ENCODE results near the gene CDC42EP4.

CDC42EP4 gene

DNA sequence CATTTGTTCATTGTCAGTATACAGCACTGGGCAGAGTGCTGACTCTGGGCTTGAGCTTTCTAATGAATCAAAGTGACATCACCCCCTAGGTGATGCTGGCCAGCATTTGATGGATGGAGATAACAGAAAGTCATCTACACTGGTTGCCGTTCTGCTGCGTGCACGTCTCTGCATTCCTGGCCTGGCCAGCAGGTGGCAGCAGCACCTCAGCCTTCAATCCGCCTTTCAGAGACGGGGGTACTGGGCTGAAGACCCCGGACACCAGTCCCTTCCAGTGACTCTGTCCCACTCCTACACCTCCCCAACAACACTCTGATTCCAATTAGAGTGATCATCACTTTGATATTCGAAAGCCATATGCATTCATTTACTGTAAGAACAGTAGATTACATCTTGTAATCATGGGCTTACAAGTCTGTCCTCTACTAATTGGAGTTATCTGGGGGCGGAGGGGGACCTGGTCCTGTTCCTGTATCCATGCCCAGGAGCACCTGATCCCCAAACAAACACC is 56.1 kb downstream of the CDC42EP4 start (continued):
- TF ChIP-seq, protein P1, sequence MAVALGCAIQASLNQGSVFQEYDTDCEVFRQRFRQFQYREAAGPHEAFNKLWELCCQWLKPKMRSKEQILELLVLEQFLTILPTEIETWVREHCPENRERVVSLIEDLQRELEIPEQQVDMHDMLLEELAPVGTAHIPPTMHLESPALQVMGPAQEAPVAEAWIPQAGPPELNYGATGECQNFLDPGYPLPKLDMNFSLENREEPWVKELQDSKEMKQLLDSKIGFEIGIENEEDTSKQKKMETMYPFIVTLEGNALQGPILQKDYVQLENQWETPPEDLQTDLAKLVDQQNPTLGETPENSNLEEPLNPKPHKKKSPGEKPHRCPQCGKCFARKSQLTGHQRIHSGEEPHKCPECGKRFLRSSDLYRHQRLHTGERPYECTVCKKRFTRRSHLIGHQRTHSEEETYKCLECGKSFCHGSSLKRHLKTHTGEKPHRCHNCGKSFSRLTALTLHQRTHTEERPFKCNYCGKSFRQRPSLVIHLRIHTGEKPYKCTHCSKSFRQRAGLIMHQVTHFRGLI (tag by site-specific recombination; IDR thresholded peaks at IDR 0.05), result no peak
- TF ChIP-seq ZNF660 (tag by site-specific recombination; IDR thresholded peaks at IDR 0.05) (peak; percentile 81; the same call in 1 of the 2 replicates), ZNF670 (tag by site-specific recombination; IDR thresholded peaks at IDR 0.05; ENCODE audit: low read depth) (no peak), ZNF138 (tag by site-specific recombination; IDR thresholded peaks at IDR 0.05; ENCODE audit: borderline replicate concordance) (no peak), SP7 (tag by site-specific recombination; IDR thresholded peaks at IDR 0.05) (peak; percentile 63), SCRT2 (tag by site-specific recombination; IDR thresholded peaks at IDR 0.05) (peak; percentile 74), ZNF2 (tag by site-specific recombination; IDR thresholded peaks at IDR 0.05) (peak; percentile 72; the same call in 1 of the 2 replicates), SETDB1 (IDR thresholded peaks at IDR 0.05; ENCODE audit: insufficient read length, low read length) (no peak), BCL11A (tag by site-specific recombination; IDR thresholded peaks at IDR 0.05; ENCODE audit: low read depth) (no peak), ZXDB (tag by site-specific recombination; IDR thresholded peaks at IDR 0.05) (no peak), MYNN (tag by site-specific recombination; IDR thresholded peaks at IDR 0.05; ENCODE audit: borderline replicate concordance) (no peak)
- TF ChIP-seq, protein P2, sequence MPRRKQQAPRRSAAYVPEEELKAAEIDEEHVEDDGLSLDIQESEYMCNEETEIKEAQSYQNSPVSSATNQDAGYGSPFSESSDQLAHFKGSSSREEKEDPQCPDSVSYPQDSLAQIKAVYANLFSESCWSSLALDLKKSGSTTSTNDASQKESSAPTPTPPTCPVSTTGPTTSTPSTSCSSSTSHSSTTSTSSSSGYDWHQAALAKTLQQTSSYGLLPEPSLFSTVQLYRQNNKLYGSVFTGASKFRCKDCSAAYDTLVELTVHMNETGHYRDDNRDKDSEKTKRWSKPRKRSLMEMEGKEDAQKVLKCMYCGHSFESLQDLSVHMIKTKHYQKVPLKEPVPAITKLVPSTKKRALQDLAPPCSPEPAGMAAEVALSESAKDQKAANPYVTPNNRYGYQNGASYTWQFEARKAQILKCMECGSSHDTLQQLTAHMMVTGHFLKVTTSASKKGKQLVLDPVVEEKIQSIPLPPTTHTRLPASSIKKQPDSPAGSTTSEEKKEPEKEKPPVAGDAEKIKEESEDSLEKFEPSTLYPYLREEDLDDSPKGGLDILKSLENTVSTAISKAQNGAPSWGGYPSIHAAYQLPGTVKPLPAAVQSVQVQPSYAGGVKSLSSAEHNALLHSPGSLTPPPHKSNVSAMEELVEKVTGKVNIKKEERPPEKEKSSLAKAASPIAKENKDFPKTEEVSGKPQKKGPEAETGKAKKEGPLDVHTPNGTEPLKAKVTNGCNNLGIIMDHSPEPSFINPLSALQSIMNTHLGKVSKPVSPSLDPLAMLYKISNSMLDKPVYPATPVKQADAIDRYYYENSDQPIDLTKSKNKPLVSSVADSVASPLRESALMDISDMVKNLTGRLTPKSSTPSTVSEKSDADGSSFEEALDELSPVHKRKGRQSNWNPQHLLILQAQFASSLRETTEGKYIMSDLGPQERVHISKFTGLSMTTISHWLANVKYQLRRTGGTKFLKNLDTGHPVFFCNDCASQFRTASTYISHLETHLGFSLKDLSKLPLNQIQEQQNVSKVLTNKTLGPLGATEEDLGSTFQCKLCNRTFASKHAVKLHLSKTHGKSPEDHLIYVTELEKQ (tag by site-specific recombination; IDR thresholded peaks at IDR 0.05; ENCODE audit: borderline replicate concordance), result peak; percentile 65; the same call in 1 of the 2 replicates

DNA sequence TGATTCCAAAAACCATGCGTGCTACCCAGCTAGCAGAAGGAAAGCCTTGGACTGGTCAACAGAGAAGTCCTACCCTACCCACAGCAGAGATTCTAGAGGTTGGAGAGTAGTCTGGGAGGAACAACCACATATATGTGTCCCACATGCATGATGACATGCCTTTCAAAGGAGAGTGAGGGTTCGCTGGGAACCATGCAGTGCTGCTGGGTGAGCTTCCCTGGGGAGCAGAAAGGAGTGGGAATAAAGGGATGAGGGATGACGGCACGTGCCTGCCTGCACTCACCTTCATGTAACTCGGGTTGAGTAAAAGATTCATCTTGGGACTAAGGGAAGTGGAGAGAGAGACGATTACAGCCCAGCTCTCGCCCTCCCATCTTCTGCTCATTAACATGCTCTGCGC is 59.9 kb downstream of the CDC42EP4 start:
- Histone ChIP-seq H3K9me3 (ENCODE audit: control insufficient read depth, insufficient read depth, low read depth, low read length) (no peaks in the 10 kb centered on the region), H3K4me1 (ENCODE audit: control insufficient read depth, insufficient read depth, low read length) (no peaks in the 10 kb centered on the region), H3K27ac (ENCODE audit: extremely low read depth, low read depth, low read length) (no peak overlapping the region), H3K4me3 (ENCODE audit: low read depth, low read length) (no peak overlapping the region), H3K36me3 (ENCODE audit: control insufficient read depth in 2 of 2, insufficient read depth in 1 of 2, low read length in 2 of 2) (peaks cover 0 to 23% of the 10 kb centered on the region in 2 experiments; a peak in 2 of 3 replicates)
- ChIA-PET CTCF (interaction anchor here (0.7 to 13.4 kb wide), 4 partner anchors 55 to 525 kb away, joined by 3 to 315 read pairs (median 12); no protein-coding TSS in a partner anchor), POLR2A (no interaction called here)
- no peak for TF ChIP-seq HOXA7 (CRISPR knock-in tag; IDR thresholded peaks at IDR 0.05; ENCODE audit: borderline replicate concordance)
- TF ChIP-seq, protein P1 (tag by site-specific recombination; IDR thresholded peaks at IDR 0.05), result no peak
- TF ChIP-seq, protein P3, sequence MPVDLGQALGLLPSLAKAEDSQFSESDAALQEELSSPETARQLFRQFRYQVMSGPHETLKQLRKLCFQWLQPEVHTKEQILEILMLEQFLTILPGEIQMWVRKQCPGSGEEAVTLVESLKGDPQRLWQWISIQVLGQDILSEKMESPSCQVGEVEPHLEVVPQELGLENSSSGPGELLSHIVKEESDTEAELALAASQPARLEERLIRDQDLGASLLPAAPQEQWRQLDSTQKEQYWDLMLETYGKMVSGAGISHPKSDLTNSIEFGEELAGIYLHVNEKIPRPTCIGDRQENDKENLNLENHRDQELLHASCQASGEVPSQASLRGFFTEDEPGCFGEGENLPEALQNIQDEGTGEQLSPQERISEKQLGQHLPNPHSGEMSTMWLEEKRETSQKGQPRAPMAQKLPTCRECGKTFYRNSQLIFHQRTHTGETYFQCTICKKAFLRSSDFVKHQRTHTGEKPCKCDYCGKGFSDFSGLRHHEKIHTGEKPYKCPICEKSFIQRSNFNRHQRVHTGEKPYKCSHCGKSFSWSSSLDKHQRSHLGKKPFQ (tag by site-specific recombination; IDR thresholded peaks at IDR 0.05), result no peak
- TF ChIP-seq, protein P4, sequence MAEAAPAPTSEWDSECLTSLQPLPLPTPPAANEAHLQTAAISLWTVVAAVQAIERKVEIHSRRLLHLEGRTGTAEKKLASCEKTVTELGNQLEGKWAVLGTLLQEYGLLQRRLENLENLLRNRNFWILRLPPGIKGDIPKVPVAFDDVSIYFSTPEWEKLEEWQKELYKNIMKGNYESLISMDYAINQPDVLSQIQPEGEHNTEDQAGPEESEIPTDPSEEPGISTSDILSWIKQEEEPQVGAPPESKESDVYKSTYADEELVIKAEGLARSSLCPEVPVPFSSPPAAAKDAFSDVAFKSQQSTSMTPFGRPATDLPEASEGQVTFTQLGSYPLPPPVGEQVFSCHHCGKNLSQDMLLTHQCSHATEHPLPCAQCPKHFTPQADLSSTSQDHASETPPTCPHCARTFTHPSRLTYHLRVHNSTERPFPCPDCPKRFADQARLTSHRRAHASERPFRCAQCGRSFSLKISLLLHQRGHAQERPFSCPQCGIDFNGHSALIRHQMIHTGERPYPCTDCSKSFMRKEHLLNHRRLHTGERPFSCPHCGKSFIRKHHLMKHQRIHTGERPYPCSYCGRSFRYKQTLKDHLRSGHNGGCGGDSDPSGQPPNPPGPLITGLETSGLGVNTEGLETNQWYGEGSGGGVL (tag by site-specific recombination; IDR thresholded peaks at IDR 0.05), result no peak
- TF ChIP-seq ZSCAN23 (tag by site-specific recombination; IDR thresholded peaks at IDR 0.05), result no peak
- TF ChIP-seq, protein P5, sequence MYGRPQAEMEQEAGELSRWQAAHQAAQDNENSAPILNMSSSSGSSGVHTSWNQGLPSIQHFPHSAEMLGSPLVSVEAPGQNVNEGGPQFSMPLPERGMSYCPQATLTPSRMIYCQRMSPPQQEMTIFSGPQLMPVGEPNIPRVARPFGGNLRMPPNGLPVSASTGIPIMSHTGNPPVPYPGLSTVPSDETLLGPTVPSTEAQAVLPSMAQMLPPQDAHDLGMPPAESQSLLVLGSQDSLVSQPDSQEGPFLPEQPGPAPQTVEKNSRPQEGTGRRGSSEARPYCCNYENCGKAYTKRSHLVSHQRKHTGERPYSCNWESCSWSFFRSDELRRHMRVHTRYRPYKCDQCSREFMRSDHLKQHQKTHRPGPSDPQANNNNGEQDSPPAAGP (tag by site-specific recombination; IDR thresholded peaks at IDR 0.05), result no peak
- no peak for TF ChIP-seq ZNF510 (tag by site-specific recombination; IDR thresholded peaks at IDR 0.05; ENCODE audit: insufficient replicate concordance)
- no peak for TF ChIP-seq ZNF311 (tag by site-specific recombination; IDR thresholded peaks at IDR 0.05; ENCODE audit: borderline replicate concordance)
- no peak for TF ChIP-seq ZNF211 (tag by site-specific recombination; IDR thresholded peaks at IDR 0.05; ENCODE audit: low read depth)
- TF ChIP-seq ZNF707 (tag by site-specific recombination; IDR thresholded peaks at IDR 0.05), result no peak
- no peak for TF ChIP-seq YY1 (tag by site-specific recombination; IDR thresholded peaks at IDR 0.05)

Data from HEK293 (cell line).